Skin epidermis (tissue), 12 donors: ENCODE measurements around the gene PLRG1.

Source experiments
- H3K27ac ChIP-seq, 21 experiments: fragments of 200-600 bp; sonication (generic) in 11 of 21; one replicate each; pipeline ENCODE4 v1.5.0; 2020; ENCODE audit warnings: mild to moderate bottlenecking in 3 of 21, inconsistent platforms in 2 of 21, moderate library complexity in 2 of 21
- H3K4me3 ChIP-seq, 7 experiments: fragments of 200-600 bp; sonication (generic) in 2 of 7; one replicate each; pipeline ENCODE4 v1.5.0; 2020; ENCODE audit warnings: inconsistent platforms in 2 of 7, mild to moderate bottlenecking in 2 of 7, moderate library complexity in 1 of 7

Gene PLRG1

DNA sequence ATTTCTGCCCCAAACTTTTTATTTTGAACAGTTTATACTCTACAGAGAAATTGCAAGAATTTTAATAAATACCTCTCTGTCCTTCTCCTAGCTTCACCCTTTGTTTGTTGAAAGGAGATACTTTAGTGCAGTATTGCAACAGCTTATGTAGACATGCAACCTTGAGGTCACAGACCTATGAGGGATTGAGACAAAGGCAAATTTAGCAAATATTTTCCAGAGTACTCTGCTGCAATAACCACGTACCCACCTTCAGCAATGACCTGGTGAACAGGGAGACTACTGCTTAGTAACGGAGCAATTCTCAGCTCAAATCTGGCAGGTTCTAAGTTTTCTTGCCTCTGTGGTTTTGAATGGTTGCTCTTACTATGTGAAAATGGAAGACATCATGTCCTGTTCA lies 27.1 kb upstream of the PLRG1 start:
- H3K27ac ChIP-seq, result no peak overlapping the region
- H3K4me3 ChIP-seq, result no peak overlapping the region

GRCh38 chr4:154574311-154574710 lies 24.1 kb upstream of the PLRG1 start:
- Histone ChIP-seq H3K27ac (no peak overlapping the region), H3K4me3 (no peak overlapping the region)

GRCh38 chr4:154573190-154573870 lies 23.1 kb upstream of the PLRG1 start:
- H3K27ac ChIP-seq, result no peak overlapping the region

DNA sequence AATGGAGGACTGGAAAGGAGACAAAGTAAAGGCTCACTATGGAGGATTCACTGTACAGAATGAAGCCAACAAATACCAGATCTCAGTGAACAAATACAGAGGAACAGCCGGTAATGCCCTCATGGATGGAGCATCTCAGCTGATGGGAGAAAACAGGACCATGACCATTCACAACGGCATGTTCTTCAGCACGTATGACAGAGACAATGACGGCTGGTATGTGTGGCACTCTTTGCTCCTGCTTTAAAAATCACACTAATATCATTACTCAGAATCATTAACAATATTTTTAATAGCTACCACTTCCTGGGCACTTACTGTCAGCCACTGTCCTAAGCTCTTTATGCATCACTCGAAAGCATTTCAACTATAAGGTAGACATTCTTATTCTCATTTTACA lies 19.4 kb upstream of the PLRG1 start:
- H3K4me3 ChIP-seq, result no peak overlapping the region
- no peak overlapping the region for H3K27ac ChIP-seq

More at GRCh38 chr4:154573190-154573870, 23.1 kb upstream of the PLRG1 start:
- H3K4me3 ChIP-seq, result no peak overlapping the region

GRCh38 chr4:154569028-154569427 lies 18.8 kb upstream of the PLRG1 start:
- Histone ChIP-seq H3K27ac (no peak overlapping the region), H3K4me3 (no peak overlapping the region)

DNA sequence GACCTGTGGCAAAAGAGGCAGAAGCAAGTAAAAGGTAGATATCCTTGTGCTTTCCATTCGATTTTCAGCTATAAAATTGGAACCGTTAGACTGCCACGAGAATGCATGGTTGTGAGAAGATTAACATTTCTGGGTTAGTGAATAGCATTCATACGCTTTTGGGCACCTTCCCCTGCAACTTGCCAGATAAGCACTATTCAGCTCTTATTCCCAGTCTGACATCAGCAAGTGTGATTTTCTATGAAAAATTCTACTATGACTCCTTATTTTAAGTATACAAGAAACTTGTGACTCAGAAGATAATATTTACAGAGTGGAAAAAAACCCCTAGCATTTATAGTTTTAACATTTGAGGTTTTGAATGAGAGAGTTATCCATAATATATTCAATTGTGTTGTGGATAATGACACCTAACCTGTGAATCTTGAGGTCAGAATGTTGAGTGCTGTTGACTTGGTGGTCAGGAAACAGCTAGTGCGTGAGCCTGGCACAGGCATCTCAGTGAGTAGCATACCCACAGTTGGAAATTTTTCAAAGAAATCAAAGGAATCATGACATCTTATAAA lies 16.5 kb upstream of the PLRG1 start:
- H3K4me3 ChIP-seq, result no peak overlapping the region
- no peak overlapping the region for H3K27ac ChIP-seq

DNA sequence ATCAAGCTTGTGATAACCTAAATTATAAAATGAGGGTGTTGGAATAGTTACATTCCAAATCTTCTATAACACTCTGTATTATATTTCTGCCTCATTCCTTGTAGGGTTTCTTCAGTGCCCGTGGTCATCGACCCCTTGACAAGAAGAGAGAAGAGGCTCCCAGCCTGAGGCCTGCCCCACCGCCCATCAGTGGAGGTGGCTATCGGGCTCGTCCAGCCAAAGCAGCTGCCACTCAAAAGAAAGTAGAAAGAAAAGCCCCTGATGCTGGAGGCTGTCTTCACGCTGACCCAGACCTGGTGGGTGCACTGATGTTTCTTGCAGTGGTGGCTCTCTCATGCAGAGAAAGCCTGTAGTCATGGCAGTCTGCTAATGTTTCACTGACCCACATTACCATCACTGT lies 15.5 kb upstream of the PLRG1 start:
- no peak overlapping the region for H3K4me3 ChIP-seq
- H3K27ac ChIP-seq, result no peak overlapping the region

DNA sequence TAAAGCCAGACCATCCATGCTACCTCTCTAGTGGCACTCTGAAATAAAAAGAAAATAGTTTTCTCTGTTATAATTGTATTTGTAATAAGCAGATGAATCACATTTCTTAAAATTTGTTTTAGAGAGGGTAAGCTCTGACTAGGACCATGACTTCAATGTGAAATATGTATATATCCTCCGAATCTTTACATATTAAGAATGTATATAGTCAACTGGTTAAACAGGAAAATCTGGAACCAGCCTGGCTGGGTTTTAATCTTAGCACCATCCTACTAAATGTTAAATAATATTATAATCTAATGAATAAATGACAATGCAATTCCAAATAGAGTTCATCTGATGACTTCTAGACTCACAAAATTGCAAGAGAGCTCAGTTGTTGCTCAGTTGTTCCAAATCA lies 14.1 kb upstream of the PLRG1 start:
- Histone ChIP-seq H3K4me3 (no peak overlapping the region), H3K27ac (no peak overlapping the region)

DNA sequence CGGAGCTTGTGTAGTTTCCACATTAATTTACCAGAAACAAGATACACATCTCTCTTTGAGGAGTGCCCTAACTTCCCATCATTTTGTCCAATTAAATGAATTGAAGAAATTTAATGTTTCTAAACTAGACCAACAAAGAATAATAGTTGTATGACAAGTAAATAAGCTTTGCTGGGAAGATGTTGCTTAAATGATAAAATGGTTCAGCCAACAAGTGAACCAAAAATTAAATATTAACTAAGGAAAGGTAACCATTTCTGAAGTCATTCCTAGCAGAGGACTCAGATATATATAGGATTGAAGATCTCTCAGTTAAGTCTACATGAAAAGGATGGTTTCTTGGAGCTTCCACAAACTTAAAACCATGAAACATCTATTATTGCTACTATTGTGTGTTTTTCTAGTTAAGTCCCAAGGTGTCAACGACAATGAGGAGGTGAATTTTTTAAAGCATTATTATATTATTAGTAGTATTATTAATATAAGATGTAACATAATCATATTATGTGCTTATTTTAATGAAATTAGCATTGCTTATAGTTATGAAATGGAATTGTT lies 12.6 kb upstream of the PLRG1 start, which contains the start of gene FGB:
FGB (plus strand) TSS at position 315 of the 558 bp plus-strand sequence; CDS start at position 323, 8 bp downstream.
- no peak within 1 kb of the TSS for H3K27ac ChIP-seq
- no peak within 1 kb of the TSS for H3K4me3 ChIP-seq

DNA sequence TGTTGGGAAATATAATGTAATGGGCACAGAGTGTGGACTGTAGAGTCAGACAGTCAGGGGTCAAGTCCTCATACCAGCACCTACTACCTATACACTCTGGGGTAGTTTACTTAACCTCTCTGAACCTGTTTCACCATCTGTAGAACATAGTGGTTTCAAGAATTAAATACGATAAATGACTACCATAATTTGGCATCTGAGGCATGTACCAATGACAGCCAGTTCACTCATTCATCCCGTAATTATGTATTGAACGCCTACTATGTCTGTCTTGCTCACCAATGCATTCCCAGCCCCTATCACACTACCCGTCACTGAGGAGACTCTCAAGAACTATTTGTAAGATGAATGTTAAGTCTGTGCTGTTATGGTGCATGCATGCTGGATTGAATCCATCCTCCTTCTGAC lies 10.6 kb upstream of the PLRG1 start:
- no peak overlapping the region for H3K27ac ChIP-seq
- no peak overlapping the region for H3K4me3 ChIP-seq

- H3K4me3 ChIP-seq, result no peak overlapping the region
- no peak overlapping the region for H3K27ac ChIP-seq
Measured at GRCh38 chr4:154560419-154560801, 10.2 kb upstream of the PLRG1 start.

DNA sequence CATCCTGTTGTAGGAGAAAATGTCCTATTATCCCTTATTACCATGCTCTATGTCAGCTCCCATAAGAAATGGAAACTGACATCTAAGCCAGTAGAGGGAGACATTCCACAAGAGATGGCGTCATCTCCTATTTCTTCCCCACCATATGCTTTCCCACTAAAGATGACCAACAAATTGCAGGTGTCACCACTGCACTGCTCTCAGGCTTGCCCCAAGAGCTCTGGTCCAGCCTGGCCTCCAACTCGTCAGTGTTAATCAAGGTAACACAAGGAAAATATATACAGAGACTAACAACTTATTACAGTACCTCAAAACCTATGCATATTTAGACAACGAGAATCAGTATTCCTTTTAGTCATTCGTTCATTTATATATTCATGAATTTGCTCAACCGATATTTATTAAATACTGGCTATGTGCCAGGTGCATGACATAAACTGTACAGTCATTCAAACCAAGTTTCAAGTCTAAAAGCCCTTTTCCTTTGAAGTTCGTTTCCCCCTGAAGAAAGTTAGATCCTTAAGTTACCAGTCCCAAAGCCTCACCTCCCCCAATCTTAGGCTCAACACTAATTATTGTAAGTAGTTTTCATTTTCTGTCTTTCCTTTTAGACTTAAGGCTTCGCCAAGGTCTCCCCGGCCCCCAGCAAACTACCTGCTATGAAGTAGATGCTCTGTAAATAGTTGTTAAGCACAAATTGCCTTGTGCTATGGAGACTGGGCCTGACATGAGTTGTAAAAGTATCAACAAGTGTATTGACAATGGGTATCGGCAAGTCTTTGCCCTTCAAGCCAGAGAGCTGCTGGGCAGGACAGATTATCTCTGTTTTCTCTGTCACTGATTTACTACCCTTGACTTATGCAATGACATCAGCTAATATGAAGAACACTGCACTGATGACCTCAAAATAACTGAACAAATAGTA lies 9.6 kb upstream of the PLRG1 start:
- H3K27ac ChIP-seq, result no peak overlapping the region
- H3K4me3 ChIP-seq, result no peak overlapping the region

DNA sequence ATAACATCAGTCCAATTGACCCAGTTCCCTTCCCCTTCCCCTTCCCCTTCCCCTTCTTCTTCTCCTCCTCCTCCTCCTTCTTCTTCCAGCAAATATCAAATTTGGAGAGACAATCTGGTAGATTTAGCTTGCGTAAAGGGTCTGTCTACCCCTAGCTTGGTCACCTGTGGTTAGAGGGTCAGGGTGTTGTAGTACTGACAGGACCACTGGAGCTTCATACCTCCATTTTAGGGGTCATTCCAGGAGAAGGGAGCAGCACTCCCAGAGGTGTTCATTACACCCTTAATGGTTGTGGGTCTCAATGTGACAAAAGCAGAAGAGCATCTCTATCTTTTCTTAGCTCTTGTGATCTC lies 8.9 kb upstream of the PLRG1 start:
- H3K4me3 ChIP-seq, result no peak overlapping the region
- H3K27ac ChIP-seq, result no peak overlapping the region

GRCh38 chr4:154551872-154552686 lies 1.9 kb upstream of the PLRG1 start:
- H3K4me3 ChIP-seq, result no peak overlapping the region
- no peak overlapping the region for H3K27ac ChIP-seq

DNA sequence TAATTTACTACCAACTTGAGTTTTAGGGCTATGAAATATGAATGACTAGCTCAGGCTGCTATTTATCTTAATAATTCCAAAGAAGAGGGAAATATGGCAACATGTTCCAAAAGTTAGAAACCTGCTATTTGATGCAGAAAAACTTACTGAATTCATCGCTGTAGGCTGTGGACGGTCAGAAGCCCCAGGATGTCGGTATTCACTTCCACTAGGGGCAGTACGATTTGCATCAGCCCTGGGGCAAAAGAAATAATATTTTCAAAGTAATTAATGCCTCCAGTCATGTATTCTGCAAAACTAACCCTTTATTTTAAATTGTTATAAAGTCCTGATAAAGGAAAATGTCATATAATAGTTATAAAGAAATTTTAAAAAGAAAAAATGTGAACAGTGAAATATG lies 4.5 kb downstream of the PLRG1 start:
- H3K27ac ChIP-seq, result no peak overlapping the region
- no peak overlapping the region for H3K4me3 ChIP-seq

DNA sequence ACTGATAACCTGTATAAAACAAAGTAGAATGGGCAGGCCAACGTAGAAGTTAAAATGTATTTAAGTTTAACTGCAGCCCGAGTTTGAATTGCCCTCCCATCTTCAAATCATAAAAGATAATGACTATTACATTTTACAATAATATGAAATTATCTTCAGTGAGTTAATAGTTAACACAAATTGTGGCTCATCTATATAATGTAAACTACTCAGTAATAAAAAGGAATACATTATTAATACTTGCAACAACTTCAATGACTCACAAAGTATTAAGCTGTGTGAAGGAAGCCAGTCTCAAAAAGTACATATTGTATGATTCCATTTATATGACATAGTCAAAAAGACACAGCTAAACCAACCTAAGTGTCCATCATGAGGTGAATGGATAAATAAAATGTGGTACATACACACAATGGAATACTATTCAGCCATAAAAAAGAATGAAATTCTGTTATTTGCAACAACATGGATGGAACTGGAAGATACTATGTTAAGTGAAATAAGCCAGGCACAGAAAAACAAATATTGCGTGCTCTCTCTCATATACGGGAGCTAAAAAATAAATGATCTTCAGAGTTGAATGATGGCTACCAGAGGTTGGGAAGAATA lies 7.8 kb downstream of the PLRG1 start:
- H3K4me3 ChIP-seq, result no peak overlapping the region
- no peak overlapping the region for H3K27ac ChIP-seq

GRCh38 chr4:154534296-154534695 lies 15.9 kb downstream of the PLRG1 start:
- Histone ChIP-seq H3K27ac (no peak overlapping the region), H3K4me3 (no peak overlapping the region)

DNA sequence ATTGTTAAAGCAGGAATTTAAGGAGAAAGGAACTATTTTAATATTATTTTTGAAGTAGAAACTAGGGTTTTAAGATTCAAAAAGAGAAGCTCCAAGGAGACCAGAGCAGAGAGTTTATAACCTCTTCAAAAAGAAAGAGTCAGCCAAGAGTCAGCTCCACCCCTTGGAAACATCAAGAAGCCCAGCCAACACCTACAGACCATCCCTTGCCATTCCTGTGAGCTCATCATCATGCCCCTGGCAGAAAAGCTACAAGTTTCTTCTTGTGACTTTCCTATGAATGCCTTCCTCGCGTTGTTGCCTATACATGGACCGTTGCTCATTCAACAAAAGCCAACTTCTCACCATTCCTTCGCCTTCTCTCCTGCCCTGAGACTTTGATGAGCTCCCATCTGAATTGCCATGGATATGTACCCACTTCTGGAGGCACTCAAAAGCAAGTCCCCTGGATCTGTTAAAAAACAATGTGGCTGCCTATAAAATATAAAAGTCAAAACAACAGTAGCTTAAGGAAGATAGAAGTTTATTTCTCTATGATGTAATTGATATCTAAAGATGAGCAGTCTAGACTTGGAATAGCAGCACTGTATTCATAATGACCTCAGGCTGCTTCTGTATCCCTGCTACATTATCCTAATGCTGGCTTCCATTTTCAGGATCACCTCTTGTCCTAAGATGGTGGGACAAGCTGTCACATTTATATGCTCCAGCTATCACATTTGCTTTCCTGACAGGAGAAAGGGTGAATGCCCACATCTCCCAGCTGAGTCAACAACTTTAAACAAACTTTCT lies 20.3 kb downstream of the PLRG1 start:
- H3K4me3 ChIP-seq, result no peak overlapping the region
- H3K27ac ChIP-seq, result peak overlapping the region in 2 of 21 experiments; percentile 14 to 30

DNA sequence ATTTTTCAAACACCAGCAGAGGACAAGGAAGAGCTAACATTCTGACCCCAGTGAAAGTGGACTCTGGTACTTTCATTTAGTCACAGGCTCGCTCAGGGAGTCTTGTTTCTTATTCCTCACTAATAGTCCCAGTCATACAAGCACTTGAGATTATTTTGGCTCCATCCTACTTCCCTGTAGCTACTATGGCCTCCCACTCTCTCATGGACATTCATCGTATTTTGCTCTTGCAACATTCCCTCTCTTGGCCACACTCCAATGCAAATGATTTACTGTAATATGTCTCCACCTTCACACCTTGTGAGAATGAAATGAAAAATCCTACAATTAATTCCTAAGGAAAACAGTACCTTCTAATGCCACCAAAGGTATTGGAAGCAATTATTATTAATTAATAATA lies 21.3 kb downstream of the PLRG1 start:
- Histone ChIP-seq H3K4me3 (no peak overlapping the region), H3K27ac (no peak overlapping the region)
